IPS-20b (cell line): Measurements from ENCODE around the gene FLII.

Experiments
- H3K27ac ChIP-seq: one replicate; pipeline ENCODE4 v1.5.1; 2013; ENCODE audit warnings: low read length
- H3K27me3 ChIP-seq: 2 replicates; pipeline ENCODE4 v1.6.1; 2013; ENCODE audit warnings: mild to moderate bottlenecking, low read length, inconsistent platforms; ENCODE audit not compliant: insufficient read depth
- H3K36me3 ChIP-seq: 2 replicates; pipeline ENCODE4 v1.6.1; 2013; ENCODE audit warnings: low read depth, mild to moderate bottlenecking, inconsistent platforms, low read length, moderate library complexity; ENCODE audit not compliant: insufficient read depth
- H3K4me1 ChIP-seq: 2 replicates; pipeline ENCODE4 v1.6.1; 2013; ENCODE audit warnings: mild to moderate bottlenecking, control low read depth, inconsistent platforms, low read length, moderate library complexity; ENCODE audit not compliant: insufficient read depth
- H3K4me3 ChIP-seq: 2 replicates; pipeline ENCODE4 v1.5.1; 2013; ENCODE audit warnings: mild to moderate bottlenecking, low read length, inconsistent platforms
- H3K9ac ChIP-seq: 2 replicates; pipeline ENCODE4 v1.6.1; 2013; ENCODE audit warnings: low read depth, mild to moderate bottlenecking, inconsistent platforms, low read length, moderate library complexity
- H3K9me3 ChIP-seq: 2 replicates; pipeline ENCODE4 v1.6.1; 2013; ENCODE audit warnings: mild to moderate bottlenecking, low read depth, low read length, inconsistent platforms; ENCODE audit not compliant: insufficient read depth

The FLII gene

GRCh38 chr17:18248811-18249210 lies 9.7 kb downstream of the FLII start:
- H3K27ac ChIP-seq: no peak overlapping the region
- peaks cover 82% of the 10 kb centered on the region for H3K36me3 ChIP-seq

DNA sequence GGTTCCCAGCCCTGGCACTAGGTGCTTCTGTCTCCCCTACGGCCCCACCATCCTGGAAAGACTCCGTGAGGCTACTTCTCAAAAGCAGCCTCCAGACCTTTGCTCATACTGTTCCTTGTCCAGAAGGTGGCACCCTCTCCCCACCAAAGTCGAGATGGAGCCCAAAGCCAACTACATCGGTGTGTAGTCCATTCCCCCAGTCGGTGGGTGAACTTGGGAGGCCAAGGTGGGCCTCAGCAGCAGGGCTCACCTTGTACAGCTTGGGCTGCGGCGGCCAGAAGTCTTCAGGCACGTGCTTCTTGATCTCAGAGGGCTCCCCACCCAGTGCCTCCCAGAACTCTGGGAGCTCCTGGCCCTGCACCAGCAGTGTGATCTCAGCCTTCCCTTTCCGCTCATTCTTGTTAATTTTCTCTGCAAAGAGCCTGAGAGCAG lies 10.2 kb downstream of the FLII start:
- no peaks in the 10 kb centered on the region for H3K27me3 ChIP-seq

More at GRCh38 chr17:18248811-18249210, 9.7 kb downstream of the FLII start:
- Histone ChIP-seq H3K9me3 (no peaks in the 10 kb centered on the region), H3K27me3 (no peaks in the 10 kb centered on the region), H3K4me1 (peaks cover 8% of the 10 kb centered on the region; the same call in 1 of the 2 replicates), H3K4me3 (no peak overlapping the region), H3K9ac (no peak overlapping the region)

DNA sequence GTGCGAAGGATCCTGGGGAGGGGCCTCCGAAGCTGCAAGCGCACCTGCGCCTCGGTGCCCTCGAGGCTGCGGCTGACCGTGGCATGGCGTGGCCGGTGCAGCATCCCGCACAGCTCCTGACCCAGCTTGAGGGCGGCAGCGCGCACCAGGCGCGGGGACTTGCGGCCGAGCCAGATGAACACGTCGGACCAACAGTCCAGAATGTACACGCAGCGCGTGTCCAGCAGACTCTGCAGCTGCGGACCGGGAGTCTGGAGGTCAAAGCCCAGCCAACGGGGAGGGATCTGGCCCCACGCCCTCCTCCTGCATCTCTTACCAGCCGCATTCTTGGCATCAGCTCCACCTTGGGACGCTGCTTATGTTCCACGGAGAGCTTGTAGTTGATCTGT lies 10.9 kb downstream of the FLII start:
- H3K4me1 ChIP-seq: peaks cover 8% of the 10 kb centered on the region; the same call in 1 of the 2 replicates
- no peaks in the 10 kb centered on the region for H3K9me3 ChIP-seq
- H3K4me3 ChIP-seq: peak overlapping the region; percentile 77; the same call in 1 of the 2 replicates
- peaks cover 80% of the 10 kb centered on the region for H3K36me3 ChIP-seq
- H3K27me3 ChIP-seq: no peaks in the 10 kb centered on the region
- H3K9ac ChIP-seq: no peak overlapping the region
- H3K27ac ChIP-seq: peak overlapping the region; percentile 88

More for the DNA sequence above, 10.2 kb downstream of the FLII start:
- H3K9me3 ChIP-seq: no peaks in the 10 kb centered on the region
- H3K9ac ChIP-seq: no peak overlapping the region
- peaks cover 8% of the 10 kb centered on the region; the same call in 1 of the 2 replicates for H3K4me1 ChIP-seq
- H3K36me3 ChIP-seq: peaks cover 82% of the 10 kb centered on the region
- H3K27ac ChIP-seq: no peak overlapping the region
- no peak overlapping the region for H3K4me3 ChIP-seq

GRCh38 chr17:18246880-18247612 lies 11.5 kb downstream of the FLII start:
- peak overlapping the region; percentile 77 for H3K4me3 ChIP-seq
- H3K27ac ChIP-seq: peak overlapping the region; percentile 88

DNA sequence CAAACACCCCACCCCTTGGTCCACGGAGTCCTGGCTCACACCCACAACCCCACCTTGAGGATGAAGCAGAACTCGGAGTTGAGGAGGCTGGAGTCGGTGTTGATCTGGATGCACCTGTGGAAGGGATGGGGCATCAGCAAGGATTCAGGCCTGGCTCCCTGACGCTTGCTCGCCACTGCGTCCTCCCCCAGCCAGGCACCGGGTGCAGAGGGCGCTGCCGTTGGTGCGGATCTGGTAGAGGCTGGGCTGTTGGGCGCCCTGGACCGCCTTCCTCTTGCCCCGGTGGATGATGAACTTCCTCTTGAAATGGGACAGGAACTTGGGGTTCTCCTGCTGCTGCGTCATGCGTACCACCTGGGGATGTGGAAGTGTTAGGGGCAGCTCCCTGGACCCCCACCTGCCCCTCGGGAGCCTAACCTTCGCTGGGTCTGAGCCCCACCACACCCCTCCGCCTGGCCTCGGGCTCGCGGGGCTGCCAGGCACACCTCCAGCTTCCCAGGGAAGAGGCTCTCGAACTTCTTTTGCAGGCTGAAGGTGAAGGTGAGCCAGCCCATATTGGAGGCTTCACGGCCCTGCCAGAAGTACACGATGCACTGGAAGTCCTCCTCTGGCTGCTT lies 12.3 kb downstream of the FLII start:
- Histone ChIP-seq H3K9me3 (no peaks in the 10 kb centered on the region), H3K27me3 (no peaks in the 10 kb centered on the region), H3K27ac (no peak overlapping the region), H3K4me1 (peaks cover 8% of the 10 kb centered on the region; the same call in 1 of the 2 replicates), H3K9ac (peak overlapping the region; percentile 77; the same call in 1 of the 2 replicates), H3K36me3 (peaks cover 80% of the 10 kb centered on the region), H3K4me3 (peak overlapping the region; percentile 63)

More at GRCh38 chr17:18246880-18247612, 11.5 kb downstream of the FLII start:
- Histone ChIP-seq H3K36me3 (peaks cover 80% of the 10 kb centered on the region), H3K4me1 (peaks cover 8% of the 10 kb centered on the region; the same call in 1 of the 2 replicates), H3K27me3 (no peaks in the 10 kb centered on the region), H3K9me3 (no peaks in the 10 kb centered on the region), H3K9ac (peak overlapping the region; percentile 88; the same call in 1 of the 2 replicates)

DNA sequence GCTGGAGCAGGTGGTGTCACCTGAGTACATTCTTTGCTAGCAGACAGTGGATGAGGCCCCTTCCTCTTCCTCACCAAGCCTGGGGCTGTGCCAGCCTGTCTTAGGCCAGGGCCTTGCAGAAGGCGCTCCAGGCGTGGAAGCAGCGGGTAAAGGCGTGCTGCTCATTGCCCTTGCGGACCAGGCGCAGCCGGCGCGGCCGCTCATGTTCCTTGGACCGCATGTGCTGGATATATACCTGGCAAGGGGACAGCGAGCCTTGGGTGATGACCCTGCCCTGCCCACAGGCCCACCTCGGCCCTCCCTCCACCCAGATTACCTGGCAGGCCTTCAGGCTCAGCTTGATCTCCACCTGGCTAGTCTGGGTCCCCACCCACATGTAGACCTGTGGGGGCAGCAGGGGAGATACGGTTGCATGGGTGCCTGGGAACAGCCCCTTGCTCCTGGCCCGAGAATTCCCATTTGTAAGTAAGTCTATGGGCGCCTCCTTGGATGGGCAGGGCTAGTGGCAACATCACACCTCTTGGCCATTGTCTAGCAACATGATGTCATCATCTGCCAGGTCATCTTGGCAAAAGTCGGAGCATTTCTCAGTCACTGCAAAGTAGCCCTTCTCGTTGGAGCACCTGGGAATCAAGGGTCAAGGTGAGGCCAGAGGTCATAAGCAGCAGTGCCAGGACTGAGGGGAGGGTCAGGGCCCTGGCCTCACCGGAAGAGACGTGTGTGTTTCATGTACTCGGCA lies 13.3 kb downstream of the FLII start:
- H3K4me1 ChIP-seq: peaks cover 8% of the 10 kb centered on the region; the same call in 1 of the 2 replicates
- H3K9ac ChIP-seq: no peak overlapping the region
- no peak overlapping the region for H3K27ac ChIP-seq
- H3K9me3 ChIP-seq: no peaks in the 10 kb centered on the region
- H3K27me3 ChIP-seq: no peaks in the 10 kb centered on the region
- peaks cover 80% of the 10 kb centered on the region for H3K36me3 ChIP-seq
- H3K4me3 ChIP-seq: no peak overlapping the region

DNA sequence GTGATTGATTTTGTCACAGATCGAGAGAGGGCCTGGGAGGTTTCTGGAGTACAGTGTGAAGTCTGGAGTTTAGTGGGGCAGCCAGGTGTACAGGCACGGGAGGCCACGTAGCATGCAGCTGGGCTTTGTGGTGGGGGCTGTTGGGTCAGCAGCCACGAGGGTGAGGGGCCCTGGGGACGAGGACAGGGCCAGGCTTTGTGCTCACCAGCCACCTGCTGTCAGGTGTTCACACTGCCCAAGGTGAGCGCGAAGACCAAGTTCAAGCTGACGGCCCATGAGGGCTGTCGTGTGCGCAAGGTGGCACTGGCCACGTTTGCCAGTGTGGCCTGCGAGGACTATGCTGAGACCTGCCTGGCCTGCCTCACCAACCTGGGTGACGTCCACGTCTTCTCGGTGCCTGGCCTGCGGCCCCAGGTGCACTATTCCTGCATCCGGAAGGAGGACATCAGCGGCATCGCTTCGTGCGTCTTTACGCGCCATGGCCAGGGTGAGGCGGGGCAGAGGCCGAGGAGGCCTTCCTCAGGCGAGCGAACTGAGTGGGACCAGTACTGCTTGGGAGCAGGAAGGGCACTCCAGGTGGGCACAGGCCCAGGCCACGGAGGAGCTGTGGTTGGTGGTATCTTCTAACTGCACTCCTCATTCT lies 17.2 kb downstream of the FLII start:
- Histone ChIP-seq H3K4me1 (peaks cover under 1% of the 10 kb centered on the region; the same call in 1 of the 2 replicates), H3K36me3 (peaks cover 87% of the 10 kb centered on the region), H3K9ac (no peak overlapping the region), H3K27me3 (no peaks in the 10 kb centered on the region), H3K9me3 (no peaks in the 10 kb centered on the region), H3K4me3 (no peak overlapping the region), H3K27ac (no peak overlapping the region)

- Histone ChIP-seq H3K9me3 (no peaks in the 10 kb centered on the region), H3K36me3 (peaks cover 87% of the 10 kb centered on the region), H3K27me3 (no peaks in the 10 kb centered on the region), H3K4me3 (no peak overlapping the region), H3K27ac (no peak overlapping the region), H3K4me1 (no peaks in the 10 kb centered on the region), H3K9ac (no peak overlapping the region)
These were observed 18.1 kb downstream of the FLII start for GRCh38 chr17:18240449-18240848.

- Histone ChIP-seq H3K4me1 (no peaks in the 10 kb centered on the region), H3K4me3 (no peak overlapping the region), H3K36me3 (peaks cover 93% of the 10 kb centered on the region), H3K9ac (no peak overlapping the region), H3K27me3 (no peaks in the 10 kb centered on the region), H3K27ac (no peak overlapping the region), H3K9me3 (no peaks in the 10 kb centered on the region)
These were observed 20.2 kb downstream of the FLII start for GRCh38 chr17:18238299-18238698.

DNA sequence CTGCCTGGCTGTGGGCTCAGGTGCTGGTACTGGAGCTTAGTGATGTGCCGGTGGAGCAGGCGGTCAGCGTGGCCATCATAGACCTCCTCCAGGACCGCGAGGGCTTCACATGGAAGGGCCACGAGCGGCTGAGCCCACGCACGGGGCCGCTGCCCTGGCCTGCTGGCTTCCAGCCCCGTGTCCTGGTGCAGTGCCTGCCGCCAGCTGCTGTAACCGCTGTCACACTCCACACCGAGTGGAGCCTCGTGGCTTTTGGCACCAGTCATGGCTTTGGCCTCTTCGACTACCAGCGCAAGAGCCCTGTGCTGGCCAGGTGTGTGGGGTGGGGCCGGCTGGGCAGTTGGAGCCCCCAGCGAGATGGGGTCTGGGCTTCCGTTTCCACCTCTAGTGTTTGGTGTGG lies 21.1 kb downstream of the FLII start:
- Histone ChIP-seq H3K27ac (no peak overlapping the region), H3K36me3 (peaks cover 95% of the 10 kb centered on the region), H3K27me3 (no peaks in the 10 kb centered on the region), H3K4me1 (no peaks in the 10 kb centered on the region), H3K9ac (no peak overlapping the region), H3K9me3 (no peaks in the 10 kb centered on the region), H3K4me3 (no peak overlapping the region)

DNA sequence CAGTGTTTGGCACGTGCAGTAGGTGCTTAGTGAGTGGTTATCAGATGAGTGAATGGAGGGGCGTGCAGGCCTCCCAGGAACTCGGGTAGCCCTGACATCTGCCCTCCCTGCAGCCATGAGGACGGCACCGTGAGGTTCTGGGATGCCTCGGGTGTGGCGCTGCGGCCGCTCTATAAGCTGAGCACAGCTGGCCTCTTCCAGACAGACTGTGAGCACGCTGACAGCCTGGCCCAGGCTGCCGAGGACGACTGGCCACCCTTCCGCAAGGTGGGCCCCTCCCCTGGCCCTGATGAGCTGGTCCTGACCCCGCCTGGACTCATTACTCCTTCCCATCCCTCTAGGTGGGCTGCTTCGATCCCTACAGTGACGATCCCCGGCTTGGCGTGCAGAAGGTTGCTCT lies 22.0 kb downstream of the FLII start:
- H3K36me3 ChIP-seq: peaks cover 91% of the 10 kb centered on the region
- no peak overlapping the region for H3K9ac ChIP-seq
- no peaks in the 10 kb centered on the region for H3K9me3 ChIP-seq
- H3K27ac ChIP-seq: no peak overlapping the region
- H3K4me3 ChIP-seq: no peak overlapping the region
- no peaks in the 10 kb centered on the region for H3K27me3 ChIP-seq
- no peaks in the 10 kb centered on the region for H3K4me1 ChIP-seq
